Esophagus muscularis mucosa (tissue), 4 donors: Measurements from ENCODE around the gene SDK2. TPM values are rescaled to one million over a fixed set of nuclear protein-coding genes. Genes with fewer than 3 reads are reported as not detected.

ENCODE experiments used
- DNase-seq: peaks from one replicate; pipeline ENCODE4 v3.0.0-alpha.2; 2017; ENCODE audit errors: extremely low spot score
- H3K27ac ChIP-seq, 4 donors: fragments of 200-600 bp; sonication (generic); replicated peaks in 1 of 4; 1 replicate in 3 of 4; 2 replicates in 1 of 4; pipeline ENCODE4 v1.5.1; 2016 to 2019; ENCODE audit warnings: mild to moderate bottlenecking in 1 of 4
- H3K27me3 ChIP-seq, 4 donors: fragments of 200-600 bp; sonication (generic); one replicate each; pipeline versions ENCODE4 v1.5.1 to v1.6.0; 2016 to 2019
- H3K36me3 ChIP-seq, 4 donors: fragments of 200-600 bp; sonication (generic); one replicate each; pipeline ENCODE4 v1.5.1; 2016 to 2019
- H3K4me1 ChIP-seq, 4 donors: fragments of 200-600 bp; sonication (generic); one replicate each; pipeline ENCODE4 v1.5.1; 2016 to 2019
- H3K4me3 ChIP-seq, 4 donors: fragments of 200-600 bp; sonication (generic); 1 replicate in 2 of 4; 2 replicates in 2 of 4; pipeline ENCODE4 v1.5.1; 2016 to 2019; ENCODE audit warnings: mild to moderate bottlenecking in 4 of 4, moderate library complexity in 1 of 4
- H3K9me3 ChIP-seq, 4 donors: fragments of 200-600 bp; sonication (generic); 1 replicate in 3 of 4; 2 replicates in 1 of 4; pipeline ENCODE4 v1.5.1; 2016 to 2019
- EP300 ChIP-seq: sonication (generic); formaldehyde crosslinking; IDR thresholded peaks from one replicate; pipeline ENCODE4 v1.6.1; 2017; ENCODE audit warnings: antibody characterized with exemption
- POLR2A ChIP-seq: fragments of 450-650 bp; IDR thresholded peaks from one replicate; pipeline ENCODE4 v1.6.1; 2017; ENCODE audit warnings: antibody characterized with exemption, moderate library complexity, mild to moderate bottlenecking, low read depth
- POLR2AphosphoS5 ChIP-seq, 2 donors: sonication (generic); formaldehyde crosslinking; IDR thresholded peaks; one replicate each; pipeline ENCODE4 v1.6.1; 2017; ENCODE audit warnings: antibody characterized with exemption in 2 of 2
- WGBS: methylation state at CpG from one replicate; pipeline ENCODE4 v1.1.5; 2018; 5-methylcytosine and 5-hydroxymethylcytosine counted together
- intact Hi-C: fragments of 100-400 bp; cut with DNase I; formaldehyde crosslinking; loops from one replicate; pipeline ENCODE4 v1.15.1; 2023
- total RNA-seq, 4 donors: library from RNA; depleted of rRNA; stranded (reverse); fragments of >200 nt; gene quantifications; one replicate each; pipeline versions ENCODE4 v1.1.0 to v1.2.1, GENCODE V29; 2016
- TF ChIP-seq, protein P1 (sequence below), 3 experiments: fragments of 200-600 bp in 2 of 3; fragments of 450-650 bp in 1 of 3; sonication (generic) in 2 of 3; IDR thresholded peaks; one replicate each; pipeline ENCODE4 v1.5.1; 2017 to 2019; ENCODE audit warnings: antibody characterized with exemption in 3 of 3, mild to moderate bottlenecking in 2 of 3, moderate library complexity in 1 of 3

SDK2 gene
- total RNA-seq, 4 donors from 2014 or later, result 0.42 to 2.0 (median 1.2) TPM

DNA sequence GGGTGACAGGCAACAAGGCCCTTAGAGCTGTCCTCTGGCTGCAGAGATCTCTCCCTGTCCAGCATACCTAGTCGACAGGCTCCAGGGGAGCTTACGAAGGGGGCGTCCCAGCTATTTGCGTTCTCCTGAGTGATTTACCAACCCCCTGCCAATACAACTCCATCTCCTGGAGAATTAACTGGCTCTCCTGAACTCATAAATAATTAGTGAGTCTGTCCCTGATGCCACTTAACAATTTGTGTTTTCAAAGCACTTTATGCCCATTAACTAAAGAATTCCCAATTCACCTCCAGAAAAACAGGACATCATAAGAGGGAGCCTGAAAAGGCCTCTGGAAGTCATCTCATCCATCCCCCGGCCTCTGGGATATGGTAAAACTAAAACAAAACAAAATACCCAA, 26.7 kb downstream of the SDK2 start:
- intact Hi-C loops, result no loop called here
- H3K4me3 ChIP-seq, result no peak overlapping the region
- H3K27me3 ChIP-seq, result peaks cover 0 to 36% (median 0%) of the 10 kb centered on the region in 4 donors
- H3K36me3 ChIP-seq, result no peaks in the 10 kb centered on the region
- H3K4me1 ChIP-seq, result no peaks in the 10 kb centered on the region
- H3K9me3 ChIP-seq, result peaks cover 0 to 13% (median 0%) of the 10 kb centered on the region in 4 donors
- TF ChIP-seq, protein P1, sequence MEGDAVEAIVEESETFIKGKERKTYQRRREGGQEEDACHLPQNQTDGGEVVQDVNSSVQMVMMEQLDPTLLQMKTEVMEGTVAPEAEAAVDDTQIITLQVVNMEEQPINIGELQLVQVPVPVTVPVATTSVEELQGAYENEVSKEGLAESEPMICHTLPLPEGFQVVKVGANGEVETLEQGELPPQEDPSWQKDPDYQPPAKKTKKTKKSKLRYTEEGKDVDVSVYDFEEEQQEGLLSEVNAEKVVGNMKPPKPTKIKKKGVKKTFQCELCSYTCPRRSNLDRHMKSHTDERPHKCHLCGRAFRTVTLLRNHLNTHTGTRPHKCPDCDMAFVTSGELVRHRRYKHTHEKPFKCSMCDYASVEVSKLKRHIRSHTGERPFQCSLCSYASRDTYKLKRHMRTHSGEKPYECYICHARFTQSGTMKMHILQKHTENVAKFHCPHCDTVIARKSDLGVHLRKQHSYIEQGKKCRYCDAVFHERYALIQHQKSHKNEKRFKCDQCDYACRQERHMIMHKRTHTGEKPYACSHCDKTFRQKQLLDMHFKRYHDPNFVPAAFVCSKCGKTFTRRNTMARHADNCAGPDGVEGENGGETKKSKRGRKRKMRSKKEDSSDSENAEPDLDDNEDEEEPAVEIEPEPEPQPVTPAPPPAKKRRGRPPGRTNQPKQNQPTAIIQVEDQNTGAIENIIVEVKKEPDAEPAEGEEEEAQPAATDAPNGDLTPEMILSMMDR (IDR thresholded peaks at IDR 0.05), result no peak
- TF ChIP-seq POLR2AphosphoS5 (IDR thresholded peaks at IDR 0.05), result no peak
- TF ChIP-seq POLR2A, result no peak
- TF ChIP-seq EP300, result no peak
- no peak overlapping the region for H3K27ac ChIP-seq
- WGBS, result 89% methylated on average over 5 of the region's 5 CpGs
- no peak for DNase-seq

DNA sequence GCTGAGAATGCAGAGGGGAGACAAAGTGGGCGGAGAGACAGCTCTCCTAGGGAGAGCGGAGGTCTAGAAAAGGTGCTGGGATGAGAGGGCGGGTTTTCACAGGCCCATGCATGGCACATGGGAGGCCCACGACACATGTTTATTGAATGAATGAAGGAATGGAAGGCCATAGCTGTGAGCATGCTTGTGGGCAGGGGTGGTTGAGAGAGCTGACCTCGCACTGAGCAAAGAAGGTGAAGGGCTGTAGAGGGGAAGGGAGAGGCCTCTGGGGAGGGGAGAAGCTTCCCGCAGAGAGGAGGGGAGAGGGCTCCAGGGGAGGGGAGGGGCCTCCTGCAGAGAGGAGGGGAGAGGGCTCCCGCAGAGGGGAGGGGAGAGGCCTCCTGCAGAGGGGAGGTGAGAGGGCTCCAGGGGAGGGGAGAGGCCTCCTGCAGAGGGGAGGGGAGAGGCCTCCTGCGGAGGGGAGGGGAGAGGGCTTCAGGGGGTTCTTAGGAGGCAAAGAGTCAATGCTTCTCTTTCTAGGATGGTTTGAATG, 27.3 kb downstream of the SDK2 start:
- Histone ChIP-seq H3K36me3 (no peaks in the 10 kb centered on the region), H3K27me3 (peaks cover 0 to 42% (median 0%) of the 10 kb centered on the region in 4 donors), H3K4me3 (no peak overlapping the region), H3K9me3 (peaks cover 0 to 7% (median 0%) of the 10 kb centered on the region in 4 donors), H3K27ac (no peak overlapping the region), H3K4me1 (no peaks in the 10 kb centered on the region)
- intact Hi-C loops, result no loop called here
- whole genome bisulfite sequencing, result 78% methylated on average over 8 of the region's 8 CpGs
- no peak for TF ChIP-seq POLR2A
- TF ChIP-seq POLR2AphosphoS5 (IDR thresholded peaks at IDR 0.05), result no peak
- TF ChIP-seq, protein P1 (IDR thresholded peaks at IDR 0.05), result no peak
- no peak for TF ChIP-seq EP300
- no peak for DNase-seq

DNA sequence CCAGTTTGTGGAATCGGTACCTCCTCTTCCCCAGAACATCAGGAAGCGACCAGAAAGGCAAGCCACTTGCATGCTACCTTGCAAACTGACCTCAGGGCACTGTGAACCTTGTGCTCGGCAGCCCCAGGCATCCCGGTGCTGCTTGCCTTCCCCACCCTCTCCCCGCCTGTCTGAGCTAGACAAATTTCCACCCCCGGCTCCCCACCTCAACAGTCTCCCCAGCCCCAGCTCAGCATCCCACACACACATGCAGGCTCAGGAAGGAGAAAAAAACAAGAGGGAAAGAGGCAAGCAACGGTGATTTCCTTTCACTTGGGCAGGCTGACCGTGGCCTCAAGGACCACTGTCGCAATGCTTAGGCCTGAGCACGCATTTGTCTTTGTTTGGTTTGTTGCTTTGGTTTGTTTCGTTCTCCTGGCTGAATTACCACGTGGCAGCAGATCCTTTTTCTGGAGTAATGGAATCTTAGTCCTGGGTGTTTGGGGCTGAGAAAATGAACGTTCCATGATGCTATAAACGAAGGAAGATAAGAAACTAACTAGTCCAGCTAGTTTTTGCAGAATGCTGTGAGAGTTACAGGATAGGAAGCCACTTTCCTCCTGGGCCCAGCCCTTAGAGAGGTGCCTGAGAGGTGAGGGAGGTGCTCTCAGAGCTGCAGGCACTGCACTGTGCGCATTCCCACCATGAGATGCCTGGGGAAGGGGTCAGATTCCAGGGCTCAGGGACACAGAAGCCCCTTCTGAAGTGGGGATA, 27.9 kb downstream of the SDK2 start:
- intact Hi-C loops, result no loop called here
- peaks cover 0 to 4% (median 0%) of the 10 kb centered on the region in 4 donors for H3K9me3 ChIP-seq
- WGBS, result 78% methylated on average over 15 of the region's 15 CpGs
- peaks cover 0 to 48% (median 0%) of the 10 kb centered on the region in 4 donors for H3K27me3 ChIP-seq
- no peak overlapping the region for H3K4me3 ChIP-seq
- H3K36me3 ChIP-seq, result no peaks in the 10 kb centered on the region
- DNase-seq, result no peak
- H3K4me1 ChIP-seq, result no peaks in the 10 kb centered on the region
- TF ChIP-seq, protein P1 (IDR thresholded peaks at IDR 0.05), result no peak
- TF ChIP-seq POLR2A (no peak), EP300 (no peak), POLR2AphosphoS5 (IDR thresholded peaks at IDR 0.05) (no peak)
- H3K27ac ChIP-seq, result no peak overlapping the region

DNA sequence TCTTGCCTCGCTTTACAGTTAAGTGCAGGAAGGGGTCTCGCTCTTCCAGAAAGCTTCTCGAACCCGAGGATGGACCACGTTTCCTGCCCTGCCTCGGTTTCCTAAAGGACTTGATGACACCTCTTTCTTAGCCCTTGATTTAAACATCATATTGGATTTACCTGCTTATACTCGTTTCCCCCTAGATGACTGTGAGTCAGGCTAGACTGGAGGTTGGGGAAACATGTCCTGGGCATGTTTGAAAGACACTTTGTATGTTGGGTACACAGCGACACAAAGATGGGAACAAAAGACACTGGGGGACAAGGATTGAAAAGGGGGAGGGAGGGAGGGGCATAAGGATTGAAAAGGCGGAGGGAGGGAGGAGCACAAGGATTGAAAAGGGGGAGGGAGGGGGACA, 30.0 kb downstream of the SDK2 start:
- intact Hi-C loops, result no loop called here
- H3K9me3 ChIP-seq, result peaks cover 0 to 3% (median 0%) of the 10 kb centered on the region in 4 donors
- no peak for DNase-seq
- H3K4me3 ChIP-seq, result no peak overlapping the region
- H3K27ac ChIP-seq, result no peak overlapping the region
- no peaks in the 10 kb centered on the region for H3K4me1 ChIP-seq
- peaks cover 0 to 56% (median 0%) of the 10 kb centered on the region in 4 donors for H3K27me3 ChIP-seq
- H3K36me3 ChIP-seq, result no peaks in the 10 kb centered on the region
- WGBS, result 86% methylated on average over 8 of the region's 9 CpGs
- TF ChIP-seq, protein P1 (IDR thresholded peaks at IDR 0.05), result no peak
- no peak for TF ChIP-seq POLR2A
- no peak for TF ChIP-seq POLR2AphosphoS5 (IDR thresholded peaks at IDR 0.05)
- no peak for TF ChIP-seq EP300
